Stimulated activated CD8-positive, alpha-beta memory T cell treated with anti-CD3 and anti-CD28 coated beads, Interleukin-15, amount 100 ng/mL, for 24 hours (primary cell): ENCODE measurements around the gene HOXA9.

Experiments used
- DNase-seq: peaks from one replicate; pipeline ENCODE4 v3.0.0-alpha.2; 2020; ENCODE audit warnings: low read depth

HOXA9 gene

DNA sequence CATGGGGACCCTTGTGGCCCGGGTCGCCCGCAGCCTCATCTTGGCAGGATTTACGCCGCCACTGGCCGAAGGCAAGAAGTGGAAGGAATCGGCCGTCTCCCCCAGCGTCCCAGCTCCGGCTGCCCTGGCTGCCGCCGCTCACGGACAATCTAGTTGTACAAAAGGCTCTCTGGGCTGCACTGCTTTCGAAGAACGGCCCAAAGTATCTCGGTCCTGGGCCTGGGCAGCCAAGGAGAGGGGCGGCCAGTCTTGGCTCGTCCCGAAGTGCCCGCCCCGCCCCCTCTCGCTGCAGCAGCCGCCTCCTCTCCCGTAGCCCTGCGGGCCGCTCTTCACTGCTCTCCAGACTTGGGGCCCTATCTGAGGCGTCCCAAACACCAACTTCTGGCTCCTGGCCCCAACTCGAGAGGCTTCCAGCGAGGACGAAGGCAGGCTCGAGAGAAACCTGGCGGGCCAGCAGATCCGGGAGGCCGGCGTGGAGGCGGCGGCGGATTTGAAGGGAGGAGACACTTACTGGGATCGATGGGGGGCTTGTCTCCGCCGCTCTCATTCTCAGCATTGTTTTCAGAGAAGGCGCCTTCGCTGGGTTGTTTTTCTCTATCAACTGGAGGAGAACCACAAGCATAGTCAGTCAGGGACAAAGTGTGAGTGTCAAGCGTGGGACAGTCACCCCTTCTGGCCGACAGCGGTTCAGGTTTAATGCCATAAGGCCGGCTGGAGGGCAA lies 809 bp downstream of the HOXA9 start:
- no peak for DNase-seq

DNA sequence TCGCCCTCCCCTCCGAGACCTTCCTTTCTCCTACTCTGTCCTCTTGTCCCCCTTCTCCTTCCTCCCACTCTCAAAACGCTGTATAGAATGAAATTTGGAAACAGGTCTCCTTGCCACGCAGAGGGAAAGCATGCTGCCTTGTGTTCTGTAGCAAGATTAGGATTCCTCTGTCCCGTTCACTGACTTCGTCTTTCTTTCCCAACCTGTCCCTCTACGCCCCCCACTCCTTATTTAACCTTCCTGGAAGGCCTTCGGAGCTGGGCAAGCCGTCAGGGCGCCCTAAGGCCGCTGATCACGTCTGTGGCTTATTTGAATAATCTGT lies 1.3 kb downstream of the HOXA9 start:
- DNase-seq = no peak

DNA sequence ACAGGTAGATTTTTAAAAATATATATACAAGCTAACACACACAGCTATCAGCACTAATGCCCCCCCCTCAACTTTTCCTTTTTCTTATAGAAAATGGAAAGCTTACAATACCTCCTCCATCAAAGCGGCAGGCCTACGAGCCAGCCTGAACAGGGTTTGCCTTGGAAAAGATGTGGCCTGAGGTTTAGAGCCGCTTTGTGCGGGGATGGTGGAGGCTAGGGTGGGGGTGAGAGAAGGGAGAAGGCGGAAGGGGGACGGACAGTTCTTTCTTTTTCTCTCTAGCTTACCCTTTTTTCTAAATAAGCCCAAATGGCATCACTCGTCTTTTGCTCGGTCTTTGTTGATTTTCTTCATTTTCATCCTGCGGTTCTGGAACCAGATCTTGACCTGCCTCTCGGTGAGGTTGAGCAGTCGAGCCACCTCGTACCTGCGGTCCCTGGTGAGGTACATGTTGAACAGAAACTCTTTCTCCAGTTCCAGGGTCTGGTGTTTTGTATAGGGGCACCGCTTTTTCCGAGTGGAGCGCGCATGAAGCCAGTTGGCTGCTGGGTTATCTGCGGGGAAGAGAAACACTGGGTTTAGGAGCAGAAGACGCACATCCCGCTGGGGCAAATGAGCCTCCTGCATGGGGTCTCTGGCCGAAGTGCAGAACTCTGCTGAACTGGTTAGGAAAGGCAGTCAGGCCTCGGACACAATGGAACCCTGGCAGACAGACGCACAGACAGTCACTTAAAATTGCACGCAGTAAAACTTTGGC lies 1.9 kb downstream of the HOXA9 start:
- no peak for DNase-seq

GRCh38 chr7:27162561-27163287 lies 2.6 kb downstream of the HOXA9 start:
- no peak for DNase-seq

DNA sequence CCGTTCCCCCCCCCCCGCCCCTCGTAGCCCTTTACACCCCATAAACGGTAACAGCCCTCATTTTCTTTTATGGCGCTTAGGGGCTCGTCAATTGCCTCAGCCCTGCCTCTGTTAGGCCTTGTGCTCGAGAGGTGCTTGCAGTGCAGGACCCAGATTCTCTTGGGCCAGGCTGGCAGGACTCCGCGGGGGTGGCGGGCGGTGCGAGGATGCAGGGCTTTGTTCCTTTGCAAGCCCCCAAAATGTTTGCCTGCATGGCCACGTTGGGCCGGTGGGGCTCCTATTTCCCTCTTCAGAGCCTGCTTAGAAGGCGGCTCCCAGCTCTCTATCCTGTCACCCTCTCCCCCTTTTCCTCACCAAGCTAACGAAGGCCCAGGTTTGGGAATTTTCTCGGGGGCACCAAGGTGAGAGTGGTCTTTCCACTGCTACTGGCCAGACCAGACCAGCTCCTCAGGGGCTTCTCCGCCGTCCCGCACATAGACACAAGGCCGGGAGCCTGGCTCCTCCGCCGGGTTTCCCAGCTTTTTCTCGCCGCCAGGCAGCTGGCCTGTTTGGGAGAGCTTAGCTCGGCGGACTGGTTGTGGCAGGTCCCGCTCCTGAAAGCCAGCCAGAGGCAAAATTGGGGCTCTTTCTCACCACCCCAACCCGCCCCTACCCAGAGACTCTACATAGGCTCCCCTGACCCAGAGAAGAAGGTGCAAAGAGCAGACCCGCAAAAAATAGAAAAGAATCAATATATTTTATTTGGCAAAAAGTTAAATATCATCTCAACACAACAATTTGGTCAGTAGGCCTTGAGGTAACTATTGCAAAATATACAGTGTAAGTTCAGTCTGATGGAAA lies 3.4 kb downstream of the HOXA9 start:
- DNase-seq = no peak

DNA sequence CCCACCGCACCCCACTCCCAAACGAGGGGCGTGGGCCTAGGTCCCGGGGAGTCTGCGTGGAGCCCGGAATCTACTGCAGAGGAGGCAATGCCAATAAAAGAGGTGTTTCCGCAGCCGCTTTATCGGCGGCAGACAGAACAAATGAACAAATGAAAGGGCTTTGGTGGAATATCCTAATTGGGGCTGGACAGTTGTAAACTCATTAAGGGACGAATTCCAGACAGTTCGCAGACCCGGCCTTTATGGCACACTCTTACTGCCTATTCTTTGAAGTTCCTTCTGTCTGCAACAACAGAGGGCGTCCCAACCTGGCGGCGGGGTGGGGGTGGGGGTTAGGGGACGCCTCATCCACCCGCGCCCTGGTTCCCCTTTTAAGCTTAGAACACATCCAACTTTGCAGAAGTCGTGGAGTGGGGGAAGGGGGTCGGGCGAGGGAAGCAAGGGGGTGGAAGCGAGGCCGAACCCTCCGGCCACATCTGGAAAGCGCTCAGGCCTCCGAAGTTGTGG lies 4.1 kb downstream of the HOXA9 start:
- DNase-seq = no peak

DNA sequence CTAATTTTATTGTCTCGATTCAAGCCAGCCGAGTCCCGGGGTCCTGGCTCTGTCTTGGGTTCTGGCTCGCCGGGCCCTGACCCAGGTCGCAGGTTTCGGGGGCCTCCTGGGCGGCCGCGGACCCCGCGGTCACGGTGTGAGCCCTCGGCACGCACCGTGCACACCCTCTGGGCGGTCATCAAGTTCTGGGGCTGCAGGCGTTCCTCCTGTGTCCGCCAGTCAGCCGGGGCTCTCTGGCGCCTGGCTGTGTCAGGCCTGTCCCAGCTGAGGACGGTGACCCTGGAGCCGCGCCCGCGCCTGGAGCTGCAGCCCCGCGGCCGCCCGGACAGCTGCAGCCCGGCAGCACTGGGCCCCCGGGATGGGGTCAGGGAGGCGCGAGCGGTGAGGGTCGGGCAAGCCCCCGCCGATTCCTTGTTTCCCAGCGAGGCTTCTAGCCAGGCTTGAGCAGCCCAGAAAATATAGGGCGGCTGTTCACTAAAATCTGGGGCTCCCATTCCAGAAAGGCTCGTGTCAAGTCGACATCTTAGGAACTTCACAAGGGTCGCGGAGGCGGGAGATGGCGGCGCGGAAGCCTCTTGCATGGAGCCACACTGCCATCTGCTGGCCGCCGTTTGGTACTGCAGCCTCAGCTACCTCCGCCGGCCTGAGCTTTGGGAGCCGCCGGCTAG lies 4.7 kb downstream of the HOXA9 start:
- DNase-seq = peak; percentile 91

DNA sequence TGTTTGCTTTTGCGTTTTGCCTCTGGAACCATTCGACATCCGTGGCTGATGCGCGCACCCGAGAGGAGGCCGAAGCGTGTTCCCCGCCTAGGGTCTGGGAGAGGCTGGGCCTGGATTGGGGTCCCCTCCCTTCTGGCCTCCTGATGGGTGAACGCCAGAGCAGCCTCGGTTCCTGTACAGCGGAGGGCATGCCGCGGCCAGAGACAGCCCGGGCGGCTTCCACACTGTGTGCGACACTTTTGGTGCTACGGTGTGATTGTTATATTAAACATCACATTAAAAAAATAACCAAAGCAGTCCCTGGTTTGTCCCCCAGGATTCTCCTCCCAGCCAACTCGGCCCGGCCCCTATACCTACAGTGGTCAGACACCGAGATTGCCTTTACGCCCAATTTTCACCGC lies 5.2 kb downstream of the HOXA9 start:
- DNase-seq = no peak

- DNase-seq = no peak
Observed at GRCh38 chr7:27159266-27160144, 5.8 kb downstream of the HOXA9 start.

DNA sequence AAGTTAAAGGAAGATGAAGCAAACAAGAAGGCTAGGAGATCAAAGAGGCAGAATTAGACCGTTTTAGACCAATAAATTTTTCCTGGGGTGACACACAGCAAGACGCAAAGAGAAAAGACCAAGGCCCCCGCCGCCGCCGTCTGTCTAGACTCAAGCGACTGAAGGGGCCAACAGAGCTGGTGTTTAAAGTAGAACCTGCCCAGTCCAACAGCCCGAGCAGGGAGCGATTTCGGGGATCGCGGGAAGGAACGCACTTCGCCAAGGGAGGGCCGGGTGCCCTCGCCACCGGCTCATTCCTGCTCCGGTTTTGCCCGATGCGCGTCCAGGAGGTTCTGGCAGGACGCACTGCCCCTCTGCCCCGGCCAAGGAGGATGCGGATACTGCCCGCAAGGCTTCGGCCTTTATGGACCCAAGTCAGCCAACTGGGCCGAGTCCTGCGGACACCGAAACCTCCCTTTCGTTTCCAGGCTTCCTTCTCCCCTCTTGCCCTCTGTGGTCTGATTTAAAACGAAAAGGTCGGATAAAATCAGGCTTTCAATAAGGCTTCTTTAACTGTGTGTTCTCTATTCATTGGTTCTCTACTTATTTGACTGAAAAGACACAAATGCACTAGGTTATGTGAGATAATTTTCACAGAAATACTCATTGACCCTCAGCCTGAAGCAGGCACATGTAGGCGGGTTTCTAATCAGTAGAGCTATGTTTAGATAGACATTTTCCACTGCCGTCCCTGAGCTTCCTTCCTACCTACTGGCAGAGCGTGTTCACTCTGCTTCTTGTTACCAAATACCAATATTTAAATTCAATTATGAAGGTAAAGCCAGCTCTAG lies 6.7 kb downstream of the HOXA9 start:
- no peak for DNase-seq

DNA sequence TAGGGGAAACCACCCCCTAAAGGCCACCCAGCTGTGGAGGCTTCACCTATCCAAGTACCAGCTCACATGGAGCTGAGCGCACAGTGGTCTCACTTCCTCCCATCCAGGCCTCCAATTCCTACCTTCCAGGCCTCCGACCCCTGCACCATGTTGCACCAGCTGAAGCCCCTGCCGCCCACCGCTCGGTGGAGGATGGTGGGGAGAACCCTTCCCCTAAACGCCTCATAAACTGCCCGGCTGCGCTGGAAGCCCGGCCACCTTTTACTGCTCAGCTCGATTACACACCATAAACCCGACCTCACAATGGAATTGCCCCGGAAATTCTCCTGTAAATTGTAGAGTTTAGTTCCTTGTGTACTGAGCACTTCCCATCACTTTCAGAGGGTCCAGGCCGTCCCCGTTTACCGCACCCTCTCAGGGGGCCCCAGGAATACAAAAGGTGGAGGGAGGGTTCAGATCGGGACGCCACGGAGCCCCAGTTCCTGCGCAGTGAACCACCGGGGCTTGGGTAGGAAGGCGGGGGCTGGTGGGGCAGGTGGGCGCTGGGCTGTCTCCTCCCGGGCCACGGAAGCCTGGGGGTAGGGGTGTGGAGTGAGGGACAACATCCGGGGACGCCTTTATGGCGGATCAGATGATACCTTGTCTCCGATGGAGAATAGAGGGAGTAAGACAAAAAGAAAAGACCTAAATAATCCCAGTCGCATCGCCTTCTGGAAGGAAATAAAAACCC lies 7.5 kb downstream of the HOXA9 start:
- no peak for DNase-seq

- no peak for DNase-seq
Observed at GRCh38 chr7:27156916-27157701, 8.2 kb downstream of the HOXA9 start.

DNA sequence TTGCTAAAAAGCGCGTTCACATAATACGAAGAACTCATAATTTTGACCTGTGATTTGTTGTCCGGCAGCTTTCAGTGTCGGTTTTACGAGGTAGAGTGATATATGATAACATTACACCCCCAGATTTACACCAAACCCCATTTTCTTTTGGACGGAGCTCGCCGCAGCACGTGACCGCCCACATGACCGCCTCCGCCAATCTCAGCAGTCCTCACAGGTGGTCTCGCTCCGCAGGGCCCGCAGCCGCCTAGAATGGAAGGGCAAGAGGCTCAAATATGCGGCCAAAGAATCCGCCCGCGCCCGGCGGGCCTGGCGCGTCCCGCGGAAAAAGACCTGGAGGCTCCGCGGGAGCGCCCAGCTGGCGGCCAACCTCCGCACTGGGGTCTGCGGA lies 8.8 kb downstream of the HOXA9 start, which contains the start of gene HOXA7:
Gene HOXA7 (minus strand): TSS at position 168 of the 391 bp plus-strand sequence. CDS start 130 bp downstream, at position 38.
- DNase-seq = no peak

DNA sequence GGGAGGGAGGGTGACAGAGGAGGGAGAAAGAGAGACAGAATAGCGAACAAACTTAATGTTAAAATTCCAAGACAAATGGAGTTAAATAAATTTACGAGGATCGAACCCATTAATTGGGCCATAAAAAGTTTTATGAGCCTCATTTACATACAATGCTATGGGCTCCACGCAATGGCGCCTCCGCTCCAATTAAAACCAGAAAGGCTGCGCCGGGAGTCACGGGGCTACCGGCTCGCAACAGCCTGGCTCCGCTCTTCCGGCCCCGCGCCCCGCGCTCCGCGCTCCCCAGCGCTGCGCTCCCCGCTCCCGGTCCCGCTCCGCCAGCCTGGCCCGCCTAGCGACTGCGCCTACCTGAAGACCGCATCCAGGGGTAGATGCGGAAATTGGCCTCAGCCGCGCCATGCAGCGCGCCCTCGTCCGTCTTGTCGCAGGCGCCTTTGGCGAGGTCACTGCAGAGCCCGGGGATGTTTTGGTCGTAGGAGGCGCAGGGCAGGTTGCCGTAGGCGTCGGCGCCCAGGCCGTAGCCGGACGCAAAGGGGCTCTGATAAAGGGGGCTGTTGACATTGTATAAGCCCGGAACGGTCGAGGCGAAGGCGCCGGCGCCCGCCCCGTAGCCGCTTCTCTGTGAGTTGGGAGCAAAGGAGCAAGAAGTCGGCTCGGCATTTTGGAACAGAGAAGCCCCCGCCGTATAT lies 9.4 kb downstream of the HOXA9 start:
- DNase-seq = no peak

GRCh38 chr7:27154901-27155815 lies 10.2 kb downstream of the HOXA9 start:
- DNase-seq = no peak

GRCh38 chr7:27154369-27154768 lies 11.0 kb downstream of the HOXA9 start:
- DNase-seq = no peak
